GM23248 (cell line): Measurements from ENCODE around the gene MAGI1.

Experiments used
- EZH2 ChIP-seq: fragments of 200-600 bp; sonication (generic); IDR thresholded peaks from 2 replicates; pipeline ENCODE4 v1.6.1; 2018; ENCODE audit warnings: antibody characterized with exemption, mild to moderate bottlenecking; ENCODE audit not compliant: insufficient read depth, poor library complexity, severe bottlenecking
- EZH2phosphoT487 ChIP-seq: fragments of 200-600 bp; sonication (generic); IDR thresholded peaks from 2 replicates; pipeline ENCODE4 v1.6.1; 2018; ENCODE audit warnings: antibody characterized with exemption, moderate library complexity, mild to moderate bottlenecking, low read depth; ENCODE audit not compliant: insufficient read depth

- TF ChIP-seq EZH2, result no peak
- no peak for TF ChIP-seq EZH2phosphoT487
Observed at GRCh38 chr3:66010348-66010738, 28.4 kb downstream of the MAGI1 start.
